ENCODE results near the gene OR2V2.
A peak's percentile ranks its signal among the peaks of the same experiment; 100 is the strongest.
"Not testable (repeated sequence)": the region's sequence is repeated elsewhere in the genome, so short reads cannot be mapped to it uniquely, and the experiment has no call there.

The OR2V2 gene

DNA sequence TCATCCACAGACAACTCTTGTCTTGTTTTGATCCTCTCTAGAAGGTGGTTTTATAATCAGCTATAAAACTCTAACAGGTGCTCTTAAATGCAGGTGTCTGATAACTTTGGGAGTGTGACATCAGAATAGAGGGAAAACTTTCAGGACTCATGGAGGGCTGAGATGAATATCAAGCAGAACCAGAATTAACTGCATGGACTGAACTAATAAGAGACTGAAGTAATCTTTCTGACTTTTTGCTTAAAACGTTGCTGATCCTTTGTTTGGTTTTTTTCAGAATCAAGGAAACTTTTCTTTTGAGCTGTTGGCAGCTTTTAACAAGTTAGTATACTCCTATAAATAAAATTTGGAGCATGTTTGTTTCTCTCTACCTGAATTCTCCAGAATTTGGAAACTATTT lies 2.3 kb upstream of the OR2V2 start:
- DNase-seq (ENCODE audit: low read depth): no peak

- no peak for DNase-seq (ENCODE audit: low read depth)
Measured at GRCh38 chr5:181149355-181149754, 2.0 kb downstream of the OR2V2 start.

- DNase-seq (ENCODE audit: low read depth): no peak
Measured at GRCh38 chr5:181149806-181150733, 2.7 kb downstream of the OR2V2 start.

GRCh38 chr5:181151146-181151545 lies 3.8 kb downstream of the OR2V2 start:
- no peak for DNase-seq (ENCODE audit: low read depth)

DNA sequence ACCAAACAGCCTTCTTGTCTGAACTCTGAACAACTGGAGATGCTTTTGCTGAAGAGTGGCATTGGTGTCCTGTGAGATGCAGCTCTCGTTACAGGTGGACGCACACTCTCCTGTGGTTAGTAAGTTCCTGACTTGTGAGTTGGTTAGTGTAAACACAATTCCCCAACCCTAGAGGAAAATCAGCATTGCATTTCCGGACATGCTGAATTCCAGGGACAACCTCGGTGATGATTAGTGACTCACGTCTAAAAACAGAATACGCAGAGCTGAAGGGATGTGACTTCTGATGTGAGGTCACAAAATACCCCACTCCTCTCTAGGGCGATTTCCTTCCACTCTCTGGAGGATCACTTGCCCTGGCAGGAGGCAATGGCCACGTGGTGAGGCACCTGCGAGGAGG lies 5.0 kb downstream of the OR2V2 start:
- DNase-seq (ENCODE audit: low read depth): no peak

- no peak for DNase-seq (ENCODE audit: low read depth)
Measured at GRCh38 chr5:181153814-181154213, 6.4 kb downstream of the OR2V2 start.

- no peak for DNase-seq (ENCODE audit: low read depth)
Measured at GRCh38 chr5:181156758-181157157, 9.4 kb downstream of the OR2V2 start.

DNA sequence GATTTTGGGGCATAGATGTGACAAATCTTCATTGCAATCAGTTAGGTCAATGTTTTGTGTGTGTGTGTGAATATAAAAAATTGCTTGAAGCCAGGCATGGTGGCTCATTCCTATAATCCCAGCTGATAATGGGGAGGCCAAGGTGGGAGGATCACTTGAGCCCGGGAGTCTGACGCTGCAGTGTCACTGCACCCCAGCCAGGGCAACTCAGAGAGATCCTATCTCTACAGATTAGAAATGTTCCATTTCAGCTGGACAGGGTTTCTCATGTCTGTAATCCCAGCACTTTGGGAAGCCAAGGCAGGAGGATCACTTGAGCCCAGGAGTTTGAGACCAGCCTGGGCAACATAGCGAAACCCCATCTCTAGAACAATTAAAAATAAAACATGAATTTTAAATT lies 11.5 kb downstream of the OR2V2 start:
- DNase-seq (ENCODE audit: low read depth): no peak

DNA sequence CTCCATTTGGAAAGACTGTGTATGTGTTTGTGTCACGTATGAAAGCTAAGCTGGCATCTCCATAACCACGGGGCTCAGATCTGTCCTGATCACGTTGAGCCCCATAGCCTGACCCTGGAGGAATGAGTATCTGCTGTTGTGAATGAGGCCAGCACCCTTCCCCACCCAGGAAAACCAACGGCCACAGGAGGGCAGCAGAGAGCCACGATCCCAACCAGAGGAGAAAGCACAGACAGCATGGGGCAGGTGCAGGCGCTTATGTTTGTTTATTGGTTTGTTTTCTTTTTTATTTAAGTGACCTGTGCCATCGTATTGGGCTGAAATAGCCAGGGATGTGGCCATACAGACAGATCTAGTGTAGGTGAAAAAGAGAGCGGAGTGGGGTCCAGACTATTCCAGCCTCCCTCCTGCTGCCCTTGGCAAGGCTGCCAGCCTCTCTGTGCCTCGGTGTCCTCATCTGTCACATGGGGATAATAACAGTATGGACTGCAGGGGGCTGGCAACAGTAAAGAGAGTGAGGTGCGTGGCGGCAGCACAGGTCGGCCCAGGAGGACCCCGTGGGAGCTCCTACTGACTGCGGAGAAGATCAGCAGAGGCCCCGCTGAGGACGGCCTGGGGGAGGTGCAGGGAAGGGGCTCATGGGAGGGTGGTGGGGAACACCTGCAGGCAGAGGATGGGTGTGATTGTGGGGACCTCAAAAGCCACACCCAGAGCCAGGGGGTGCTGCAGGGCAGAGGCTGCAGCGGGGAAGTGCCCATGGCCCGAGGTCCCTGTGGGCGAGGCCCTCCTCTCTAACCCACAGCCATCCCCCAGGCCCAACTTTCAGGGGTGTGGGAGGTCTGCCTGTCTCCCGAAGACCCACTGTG lies 12.1 kb downstream of the OR2V2 start:
- peak; percentile 98 for DNase-seq (ENCODE audit: low read depth)

- DNase-seq (ENCODE audit: low read depth): peak; percentile 62
Measured at GRCh38 chr5:181160152-181160754, 12.9 kb downstream of the OR2V2 start.

DNA sequence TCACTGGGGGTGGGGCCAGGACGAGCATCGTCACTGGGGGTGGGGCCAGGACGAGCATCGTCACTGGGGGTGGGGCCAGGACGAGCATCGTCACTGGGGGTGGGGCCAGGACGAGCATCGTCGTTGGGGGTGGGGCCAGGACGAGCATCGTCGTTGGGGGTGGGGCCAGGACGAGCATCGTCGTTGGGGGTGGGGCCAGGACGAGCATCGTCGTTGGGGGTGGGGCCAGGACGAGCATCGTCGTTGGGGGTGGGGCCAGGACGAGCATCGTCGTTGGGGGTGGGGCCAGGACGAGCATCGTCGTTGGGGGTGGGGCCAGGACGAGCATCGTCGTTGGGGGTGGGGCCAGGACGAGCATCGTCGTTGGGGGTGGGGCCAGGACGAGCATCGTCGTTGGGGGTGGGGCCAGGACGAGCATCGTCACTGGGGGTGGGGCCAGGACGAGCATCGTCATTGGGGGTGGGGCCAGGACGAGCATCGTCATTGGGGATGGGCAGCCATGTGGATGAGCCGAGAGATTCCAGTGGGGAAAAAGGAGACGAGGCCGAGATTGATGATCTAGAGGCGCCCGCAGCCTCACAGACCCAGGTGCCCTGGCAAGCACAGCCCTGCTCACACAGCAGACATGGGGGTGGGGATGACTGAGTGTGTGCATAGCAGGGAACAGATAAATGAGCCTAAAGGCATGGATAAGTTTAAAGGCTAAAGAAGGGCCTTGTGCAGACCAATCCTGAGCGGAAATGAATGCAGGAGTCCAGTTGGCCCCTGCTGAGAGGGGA lies 13.6 kb downstream of the OR2V2 start:
- not testable (repeated sequence) for DNase-seq (ENCODE audit: low read depth)

DNA sequence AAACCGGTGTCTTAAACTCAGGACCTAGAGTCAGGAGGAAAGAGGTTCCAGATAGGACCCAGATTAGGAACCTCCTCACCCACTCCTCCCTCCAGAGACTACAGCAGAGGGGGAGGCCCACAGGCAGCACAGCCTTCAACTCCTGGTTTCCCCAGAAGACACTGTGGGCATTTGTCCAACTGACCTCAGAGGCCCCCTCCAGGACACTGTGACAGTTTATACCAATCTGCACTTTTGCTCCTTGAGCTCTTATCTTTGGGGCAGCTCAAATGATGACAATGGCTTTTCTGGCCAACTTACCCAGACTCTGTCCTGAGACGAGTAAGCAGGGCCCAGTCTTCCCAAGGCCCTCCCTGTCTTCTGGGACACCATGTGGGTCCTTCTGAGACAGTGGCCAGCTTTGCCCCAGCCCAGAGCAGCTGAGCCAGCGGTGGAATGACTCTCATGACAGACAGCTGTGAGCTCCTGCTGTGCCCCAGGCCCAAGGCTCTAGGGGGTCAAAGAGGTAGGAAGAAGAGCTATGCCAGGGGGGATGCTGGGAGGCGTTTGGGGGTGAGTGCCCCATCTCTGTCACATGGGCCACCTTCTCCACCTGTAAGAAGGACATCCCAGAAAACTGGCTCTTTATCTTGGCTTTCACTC lies 14.3 kb downstream of the OR2V2 start:
- DNase-seq (ENCODE audit: low read depth): no peak

GRCh38 chr5:181163487-181164075 lies 16.2 kb downstream of the OR2V2 start:
- DNase-seq (ENCODE audit: low read depth): no peak

- DNase-seq (ENCODE audit: low read depth): no peak
Measured at GRCh38 chr5:181164076-181164952, 16.9 kb downstream of the OR2V2 start.

- DNase-seq (ENCODE audit: low read depth): no peak
Measured at GRCh38 chr5:181166812-181167733, 19.7 kb downstream of the OR2V2 start.

DNA sequence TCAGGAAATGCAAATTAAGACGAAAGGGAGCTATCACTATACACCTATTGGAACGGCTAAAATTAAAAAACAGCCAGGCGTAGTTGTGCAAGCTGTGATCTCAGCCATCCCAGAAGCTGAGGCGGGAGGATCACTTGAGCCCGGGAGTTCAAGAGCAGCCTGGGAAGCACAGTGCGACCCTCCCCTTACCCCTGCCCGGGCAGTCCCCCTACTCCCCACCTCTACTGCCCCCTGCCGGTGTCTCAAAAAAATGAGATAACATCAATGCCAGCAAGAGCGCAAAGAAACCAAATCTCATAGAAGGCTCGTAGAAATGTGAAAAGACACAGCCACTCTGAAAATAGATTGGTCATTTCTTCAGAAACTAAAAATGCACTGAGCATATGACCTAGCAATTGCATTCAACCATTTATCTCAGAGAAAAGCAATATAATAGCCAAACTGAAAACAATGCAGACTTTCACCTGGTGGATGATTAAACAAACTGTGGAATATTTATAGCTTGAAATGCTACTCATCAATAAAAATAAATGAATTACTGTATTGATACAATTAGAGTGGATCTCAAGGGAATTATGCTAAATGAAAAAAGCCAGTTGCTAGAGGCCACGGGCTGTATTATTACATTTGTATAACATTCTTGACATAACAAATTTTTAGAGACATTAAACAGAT lies 20.6 kb downstream of the OR2V2 start:
- no peak for DNase-seq (ENCODE audit: low read depth)

DNA sequence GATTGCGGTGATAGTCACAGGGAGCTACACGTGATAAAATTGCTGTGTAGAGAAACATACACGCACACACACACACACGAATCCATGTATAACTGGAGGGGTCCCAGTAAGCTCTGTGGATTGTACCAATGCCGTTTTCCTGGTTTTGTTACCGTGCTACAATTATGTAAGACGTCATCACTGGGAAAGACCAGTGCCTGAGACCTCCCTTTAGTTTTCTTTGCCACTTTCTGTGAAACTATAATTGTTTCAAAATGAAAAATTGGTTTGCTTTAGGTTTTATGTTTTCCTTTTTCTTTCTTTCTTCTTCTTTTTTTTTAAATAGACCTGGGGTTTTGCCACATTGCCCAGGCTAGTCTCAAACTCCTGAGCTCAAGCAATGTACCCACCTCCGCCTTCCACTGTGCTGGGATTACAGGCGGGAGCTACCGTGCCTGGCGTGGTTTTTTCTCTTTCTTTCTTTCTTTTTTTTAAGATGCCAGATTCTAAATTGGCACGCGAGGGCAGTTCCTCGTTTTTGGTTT lies 21.3 kb downstream of the OR2V2 start:
- DNase-seq (ENCODE audit: low read depth): no peak
